GM12878 (cell line): ENCODE data around the gene TMPRSS12. TPM values are rescaled to one million over a fixed set of nuclear protein-coding genes. Genes with fewer than 3 reads are reported as not detected.

Source experiments
- ATAC-seq: fragments of 200-7000 bp; cut with Tn5 transposase; 3 replicates; pipeline ENCODE4 v1.9.1; 2020; ENCODE audit warnings: mild to moderate bottlenecking, moderate library complexity
- BruUV-seq: library from RNA; stranded (reverse); fragments of 400-500 nt; replicated peaks from 2 replicates; lab custom pipeline; 2021; lab: Mats Ljungman, UMichigan
- CTCF ChIA-PET: fragments of 300-600 bp; sonication (Branson Sonifier 250); formaldehyde crosslinking; extraction: SDS; loops from one replicate; lab custom pipeline; 2021; ENCODE audit warnings: inconsistent platforms; lab: Yijun Ruan, JAX
- POLR2A ChIA-PET: fragments of 350-600 bp; formaldehyde crosslinking; extraction: SDS; loops from one replicate; lab custom pipeline; 2021; ENCODE audit warnings: inconsistent platforms; lab: Charles Lee
- RAD21 ChIA-PET: fragments of 300-600 bp; sonication (Branson Sonifier 250); formaldehyde crosslinking; loops from one replicate; lab custom pipeline; 2023; ENCODE audit warnings: antibody characterized with exemption; ENCODE audit not compliant: unreplicated experiment; lab: Charles Lee
- SMC1A ChIA-PET: fragments of 300-600 bp; sonication (Branson Sonifier 250); formaldehyde crosslinking; loops from one replicate; lab custom pipeline; 2023; ENCODE audit not compliant: unreplicated experiment, uncharacterized antibody; lab: Charles Lee
- DNase-seq: peaks from one replicate; pipeline ENCODE4 v3.0.0-alpha.2; 2011; ENCODE audit warnings: low read depth, low spot score
- FAIRE-seq: peaks from 3 replicates; lab custom pipeline; 2011; peaks lifted over from hg19 to GRCh38; lab: Jason Lieb, UNC
- H2AFZ ChIP-seq: 2 replicates; pipeline ENCODE4 v1.6.0; 2011; ENCODE audit warnings: low read depth, low read length, control low read depth; ENCODE audit not compliant: control insufficient read depth
- H3K27ac ChIP-seq: 2 replicates; pipeline ENCODE4 v1.5.1; 2011; ENCODE audit warnings: control low read depth; ENCODE audit not compliant: control insufficient read depth, insufficient read depth
- H3K27me3 ChIP-seq, 2 experiments: replicated peaks in 1 of 2; 2 replicates each; pipeline versions ENCODE4 v1.6.0 to v1.6.1; 2011; ENCODE audit warnings: low read length in 1 of 2; ENCODE audit not compliant: control insufficient read depth in 2 of 2, insufficient read depth in 2 of 2
- H3K36me3 ChIP-seq, 2 experiments: 2 replicates each; pipeline ENCODE4 v1.5.1; 2011; ENCODE audit warnings: low read length in 1 of 2; ENCODE audit not compliant: control insufficient read depth in 2 of 2, insufficient read depth in 2 of 2
- H3K4me1 ChIP-seq: 2 replicates; pipeline ENCODE4 v1.6.1; 2011; ENCODE audit warnings: mild to moderate bottlenecking, low read length, moderate library complexity, mixed read lengths; ENCODE audit not compliant: control insufficient read depth, insufficient read depth
- H3K4me2 ChIP-seq: 2 replicates; pipeline ENCODE4 v1.6.0; 2011; ENCODE audit warnings: control low read depth; ENCODE audit not compliant: control insufficient read depth, insufficient read depth
- H3K4me3 ChIP-seq: fragments of 200-600 bp; sonication (generic); 2 replicates; pipeline ENCODE4 v1.5.1; 2016
- H3K79me2 ChIP-seq: 2 replicates; pipeline ENCODE4 v1.6.0; 2011; ENCODE audit warnings: low read length; ENCODE audit not compliant: control insufficient read depth, insufficient read depth
- H3K9ac ChIP-seq: 2 replicates; pipeline ENCODE4 v1.8.0; 2011; ENCODE audit warnings: low read length, control low read depth, mixed read lengths; ENCODE audit not compliant: control insufficient read depth, insufficient read depth
- H3K9me3 ChIP-seq: replicated peaks from 3 replicates; pipeline ENCODE4 v1.5.1; 2011; ENCODE audit warnings: mild to moderate bottlenecking, low read length; ENCODE audit not compliant: control insufficient read depth, insufficient read depth
- H4K20me1 ChIP-seq: 2 replicates; pipeline ENCODE4 v1.6.0; 2011; ENCODE audit not compliant: control insufficient read depth, insufficient read depth
- CBX3 ChIP-seq: fragments of 200-600 bp; sonication (generic); IDR thresholded peaks from 2 replicates; pipeline ENCODE4 v1.6.1; 2016; ENCODE audit warnings: low read depth, borderline replicate concordance
- CREB1 ChIP-seq: IDR thresholded peaks from 2 replicates; pipeline ENCODE4 v1.6.1; 2012; ENCODE audit warnings: low read depth, mild to moderate bottlenecking, inconsistent platforms
- DPF2 ChIP-seq: fragments of 450-650 bp; IDR thresholded peaks from 2 replicates; pipeline ENCODE4 v1.6.1; 2017; ENCODE audit warnings: mild to moderate bottlenecking
- EGR1 ChIP-seq, 2 experiments: IDR thresholded peaks; 1 replicate in 1 of 2; 2 replicates in 1 of 2; pipeline ENCODE4 v1.6.1; 2011 to 2012; ENCODE audit warnings: low read depth in 2 of 2, low read length in 2 of 2, borderline replicate concordance in 1 of 2, mild to moderate bottlenecking in 1 of 2, moderate library complexity in 1 of 2
- FOXK2 ChIP-seq: fragments of 450-650 bp; IDR thresholded peaks from 2 replicates; pipeline ENCODE4 v1.6.1; 2017; ENCODE audit warnings: mild to moderate bottlenecking, moderate library complexity
- IKZF2 ChIP-seq, 2 experiments: fragments of 450-650 bp; IDR thresholded peaks; 2 replicates each; pipeline ENCODE4 v1.6.1; 2017; ENCODE audit warnings: mild to moderate bottlenecking in 2 of 2, moderate library complexity in 2 of 2
- KDM1A ChIP-seq: fragments of 200-600 bp; sonication (generic); IDR thresholded peaks from 2 replicates; pipeline ENCODE4 v1.6.1; 2016; ENCODE audit warnings: borderline replicate concordance
- MEF2B ChIP-seq: fragments of 450-650 bp; IDR thresholded peaks from 2 replicates; pipeline ENCODE4 v1.6.1; 2018; ENCODE audit warnings: mild to moderate bottlenecking, moderate library complexity; ENCODE audit not compliant: partially characterized antibody, poor library complexity, severe bottlenecking
- NR2F1 ChIP-seq: fragments of 450-650 bp; conservative IDR thresholded peaks from 2 replicates; pipeline ENCODE4 v1.6.1; 2017; ENCODE audit warnings: mild to moderate bottlenecking
- SMAD5 ChIP-seq: IDR thresholded peaks from 2 replicates; pipeline ENCODE4 v1.6.1; 2016; ENCODE audit warnings: antibody characterized with exemption, low read depth
- SMARCA5 ChIP-seq: fragments of 450-650 bp; IDR thresholded peaks from 2 replicates; pipeline ENCODE4 v1.6.1; 2017; ENCODE audit warnings: mild to moderate bottlenecking
- SMC3 ChIP-seq: IDR thresholded peaks from 2 replicates; pipeline ENCODE4 v1.6.1; 2011; ENCODE audit warnings: low read length, improper control_type of control experiment, borderline replicate concordance
- SP1 ChIP-seq: IDR thresholded peaks from one replicate; pipeline ENCODE4 v1.6.1; 2011; ENCODE audit warnings: low read depth, low read length
- ZBED1 ChIP-seq: IDR thresholded peaks from 2 replicates; pipeline ENCODE4 v1.6.1; 2016; ENCODE audit warnings: borderline replicate concordance
- whole genome bisulfite sequencing: methylation state at CpG from one replicate; pipeline ENCODE4 v1.1.6; 2016; ENCODE audit warnings: low lambda C conversion rate; ENCODE audit not compliant: insufficient replicate concordance, insufficient coverage; ENCODE audit errors: missing lambda C conversion rate; 5-methylcytosine and 5-hydroxymethylcytosine counted together
- in situ Hi-C: fragments of 300-500 bp; cut with MboI; formaldehyde crosslinking; loops from 9 replicates; pipeline ENCODE4 v1.14.3; 2018; ENCODE audit warnings: mixed read lengths
- intact Hi-C: fragments of 100-400 bp; cut with micrococcal nuclease; formaldehyde crosslinking; loops from one replicate; pipeline ENCODE4 v1.14.2; 2022; ENCODE audit not compliant: unreplicated experiment
- polyA plus RNA-seq, 11 experiments: library from polyadenylated mRNA; depleted of rRNA in 4 of 11; unstranded in 6 of 11; stranded (reverse) in 5 of 11; fragments of >200 nt; fragmentation: Nextera tagmentation in 4 of 11; fragmentation: Illumina TruSeq in 1 of 11; extraction: Ambion mirVana in 4 of 11; extraction: Trizol in 1 of 11; gene quantifications; 1 replicate in 1 of 11; 2 replicates in 10 of 11; pipeline versions ENCODE4 v1.2.1 to v1.2.3, GENCODE V29; 2011 to 2016; ENCODE audit warnings: inconsistent platforms in 2 of 11, missing spikeins in 2 of 11, low read depth in 1 of 11
- total RNA-seq, 4 experiments: library from RNA; depleted of rRNA in 3 of 4; stranded (reverse); fragments of >200 nt in 3 of 4; fragmentation: Illumina TruSeq in 1 of 4; extraction: Trizol in 1 of 4; gene quantifications; 2 replicates each; pipeline versions ENCODE4 v1.2.1 to v1.2.3, GENCODE V29; 2013 to 2021
- TF ChIP-seq, protein P1 (sequence below): fragments of 450-650 bp; formaldehyde crosslinking; IDR thresholded peaks from 2 replicates; pipeline ENCODE4 v1.5.0; 2022; ENCODE audit warnings: mild to moderate bottlenecking, missing genetic modification characterization
- TF ChIP-seq, protein P2 (sequence below): fragments of 450-650 bp; conservative IDR thresholded peaks from 2 replicates; pipeline ENCODE4 v1.6.1; 2017; ENCODE audit warnings: mild to moderate bottlenecking, moderate library complexity

TMPRSS12 gene
- total and polyA plus RNA-seq, 10 of the 15 experiments (the other 5 are each of a cell fraction or from before 2014, with no cell fraction given), result not detected

DNA sequence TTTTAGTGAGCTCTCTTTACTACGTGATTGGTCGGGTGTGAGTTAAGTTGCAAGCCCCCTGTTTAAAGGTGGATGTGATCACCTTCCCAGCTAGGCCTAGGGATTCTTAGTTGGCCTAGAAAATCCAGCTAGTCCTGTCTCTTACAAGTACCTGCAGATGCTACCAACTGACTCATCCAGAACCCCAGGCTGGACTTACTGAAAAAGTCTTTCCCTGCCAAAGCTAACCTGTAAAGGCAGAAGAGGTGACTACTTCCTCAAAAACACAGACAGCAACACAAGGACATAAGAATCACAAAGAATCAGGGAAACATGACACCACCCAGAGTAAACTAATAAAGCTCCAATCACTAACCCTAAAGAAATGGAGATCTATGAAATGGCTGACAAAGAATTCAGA is 70.5 kb downstream of the TMPRSS12 start:
- intact Hi-C loops, result no loop called here
- no TSS peak for BruUV-seq

More for the DNA sequence above, 70.5 kb downstream of the TMPRSS12 start:
- no peak for DNase-seq
- Histone ChIP-seq H2AFZ (no peak overlapping the region), H3K9ac (no peak overlapping the region), H3K4me3 (no peak overlapping the region), H3K4me2 (no peak overlapping the region), H3K79me2 (no peaks in the 10 kb centered on the region), H4K20me1 (no peaks in the 10 kb centered on the region), H3K9me3 (peaks cover 21% of the 10 kb centered on the region), H3K27me3 (no peaks in the 10 kb centered on the region), H3K27ac (no peak overlapping the region), H3K4me1 (no peaks in the 10 kb centered on the region), H3K36me3 (no peaks in the 10 kb centered on the region)
- CTCF ChIA-PET, result interaction anchor here (1.4 kb wide), 1 partner anchor 16 kb away, joined by 4 read pairs; no protein-coding TSS in a partner anchor
- no peak for ATAC-seq
- in situ Hi-C loops, result no loop called here
- TF ChIP-seq SMARCA5 (no peak), SMAD5 (no peak), IKZF2 (IDR thresholded peaks at IDR 0.05) (no peak), NR2F1 (no peak), MEF2B (no peak), CREB1 (no peak), SMC3 (no peak), DPF2 (no peak), CBX3 (no peak), EGR1 (IDR thresholded peaks at IDR 0.05; ENCODE audit: borderline replicate concordance in 1 of 2, low read depth in 2 of 2, low read length in 2 of 2) (no peak), KDM1A (no peak), FOXK2 (no peak), ZBED1 (no peak), SP1 (no peak)
- TF ChIP-seq, protein P1, sequence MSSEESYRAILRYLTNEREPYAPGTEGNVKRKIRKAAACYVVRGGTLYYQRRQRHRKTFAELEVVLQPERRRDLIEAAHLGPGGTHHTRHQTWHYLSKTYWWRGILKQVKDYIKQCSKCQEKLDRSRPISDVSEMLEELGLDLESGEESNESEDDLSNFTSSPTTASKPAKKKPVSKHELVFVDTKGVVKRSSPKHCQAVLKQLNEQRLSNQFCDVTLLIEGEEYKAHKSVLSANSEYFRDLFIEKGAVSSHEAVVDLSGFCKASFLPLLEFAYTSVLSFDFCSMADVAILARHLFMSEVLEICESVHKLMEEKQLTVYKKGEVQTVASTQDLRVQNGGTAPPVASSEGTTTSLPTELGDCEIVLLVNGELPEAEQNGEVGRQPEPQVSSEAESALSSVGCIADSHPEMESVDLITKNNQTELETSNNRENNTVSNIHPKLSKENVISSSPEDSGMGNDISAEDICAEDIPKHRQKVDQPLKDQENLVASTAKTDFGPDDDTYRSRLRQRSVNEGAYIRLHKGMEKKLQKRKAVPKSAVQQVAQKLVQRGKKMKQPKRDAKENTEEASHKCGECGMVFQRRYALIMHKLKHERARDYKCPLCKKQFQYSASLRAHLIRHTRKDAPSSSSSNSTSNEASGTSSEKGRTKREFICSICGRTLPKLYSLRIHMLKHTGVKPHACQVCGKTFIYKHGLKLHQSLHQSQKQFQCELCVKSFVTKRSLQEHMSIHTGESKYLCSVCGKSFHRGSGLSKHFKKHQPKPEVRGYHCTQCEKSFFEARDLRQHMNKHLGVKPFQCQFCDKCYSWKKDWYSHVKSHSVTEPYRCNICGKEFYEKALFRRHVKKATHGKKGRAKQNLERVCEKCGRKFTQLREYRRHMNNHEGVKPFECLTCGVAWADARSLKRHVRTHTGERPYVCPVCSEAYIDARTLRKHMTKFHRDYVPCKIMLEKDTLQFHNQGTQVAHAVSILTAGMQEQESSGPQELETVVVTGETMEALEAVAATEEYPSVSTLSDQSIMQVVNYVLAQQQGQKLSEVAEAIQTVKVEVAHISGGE (CRISPR knock-in tag), result no peak
- TF ChIP-seq, protein P2, sequence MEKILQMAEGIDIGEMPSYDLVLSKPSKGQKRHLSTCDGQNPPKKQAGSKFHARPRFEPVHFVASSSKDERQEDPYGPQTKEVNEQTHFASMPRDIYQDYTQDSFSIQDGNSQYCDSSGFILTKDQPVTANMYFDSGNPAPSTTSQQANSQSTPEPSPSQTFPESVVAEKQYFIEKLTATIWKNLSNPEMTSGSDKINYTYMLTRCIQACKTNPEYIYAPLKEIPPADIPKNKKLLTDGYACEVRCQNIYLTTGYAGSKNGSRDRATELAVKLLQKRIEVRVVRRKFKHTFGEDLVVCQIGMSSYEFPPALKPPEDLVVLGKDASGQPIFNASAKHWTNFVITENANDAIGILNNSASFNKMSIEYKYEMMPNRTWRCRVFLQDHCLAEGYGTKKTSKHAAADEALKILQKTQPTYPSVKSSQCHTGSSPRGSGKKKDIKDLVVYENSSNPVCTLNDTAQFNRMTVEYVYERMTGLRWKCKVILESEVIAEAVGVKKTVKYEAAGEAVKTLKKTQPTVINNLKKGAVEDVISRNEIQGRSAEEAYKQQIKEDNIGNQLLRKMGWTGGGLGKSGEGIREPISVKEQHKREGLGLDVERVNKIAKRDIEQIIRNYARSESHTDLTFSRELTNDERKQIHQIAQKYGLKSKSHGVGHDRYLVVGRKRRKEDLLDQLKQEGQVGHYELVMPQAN, result no peak
- SMC1A ChIA-PET, result no interaction called here
- RAD21 ChIA-PET, result no interaction called here
- no peak for FAIRE-seq
- 52% methylated on average over 2 of the region's 2 CpGs for WGBS
- POLR2A ChIA-PET, result no interaction called here
